Mesendoderm (in vitro differentiated cells): ENCODE results near the gene FADS2.

Experiments
- DNase-seq: peaks from one replicate; pipeline ENCODE4 v3.0.0; 2013
- H2AK5ac ChIP-seq: 2 replicates; pipeline ENCODE4 v1.6.1; 2013; ENCODE audit warnings: low read length, inconsistent platforms
- H2BK120ac ChIP-seq: 2 replicates; pipeline ENCODE4 v1.6.1; 2013; ENCODE audit warnings: low read depth, mild to moderate bottlenecking, low read length, moderate library complexity, mixed read lengths
- H2BK15ac ChIP-seq: replicated peaks from 2 replicates; pipeline ENCODE4 v1.6.1; 2013; ENCODE audit warnings: low read depth, mild to moderate bottlenecking, moderate library complexity
- H2BK5ac ChIP-seq: 2 replicates; pipeline ENCODE4 v1.6.1; 2013; ENCODE audit warnings: low read length, inconsistent platforms
- H3K18ac ChIP-seq: 2 replicates; pipeline ENCODE4 v1.6.1; 2013; ENCODE audit warnings: mild to moderate bottlenecking, low read length, mixed read lengths
- H3K23ac ChIP-seq: one replicate; pipeline ENCODE4 v1.6.1; 2013; ENCODE audit warnings: low read length
- H3K27ac ChIP-seq: 2 replicates; pipeline ENCODE4 v1.5.1; 2013; ENCODE audit warnings: low read depth, mild to moderate bottlenecking, inconsistent platforms, low read length, moderate library complexity
- H3K27me3 ChIP-seq: 2 replicates; pipeline ENCODE4 v1.6.1; 2013; ENCODE audit warnings: low read length, control low read depth, mild to moderate bottlenecking, inconsistent platforms; ENCODE audit not compliant: insufficient read depth, poor library complexity
- H3K36me3 ChIP-seq: 2 replicates; pipeline ENCODE4 v1.6.1; 2013; ENCODE audit warnings: low read length, inconsistent platforms; ENCODE audit not compliant: control insufficient read depth, insufficient read depth
- H3K4ac ChIP-seq: one replicate; pipeline ENCODE4 v1.6.1; 2013; ENCODE audit warnings: low read depth, mild to moderate bottlenecking, low read length, moderate library complexity
- H3K4me1 ChIP-seq: 2 replicates; pipeline ENCODE4 v1.6.1; 2013; ENCODE audit warnings: low read depth, low read length, inconsistent platforms; ENCODE audit not compliant: control insufficient read depth
- H3K4me2 ChIP-seq: 2 replicates; pipeline ENCODE4 v1.6.1; 2013; ENCODE audit warnings: low read length
- H3K4me3 ChIP-seq: 2 replicates; pipeline ENCODE4 v1.5.1; 2013; ENCODE audit warnings: mild to moderate bottlenecking, low read length
- H3K56ac ChIP-seq: one replicate; pipeline ENCODE4 v1.6.1; 2013; ENCODE audit warnings: low read length
- H3K79me1 ChIP-seq: 2 replicates; pipeline ENCODE4 v1.6.1; 2013; ENCODE audit warnings: low read length, inconsistent platforms
- H3K79me2 ChIP-seq: 2 replicates; pipeline ENCODE4 v1.6.1; 2013; ENCODE audit warnings: mild to moderate bottlenecking, low read length; ENCODE audit not compliant: control insufficient read depth, insufficient read depth
- H3K9ac ChIP-seq: 2 replicates; pipeline ENCODE4 v1.6.1; 2013; ENCODE audit warnings: low read length, inconsistent platforms
- H4K5ac ChIP-seq: one replicate; pipeline ENCODE4 v1.6.1; 2013; ENCODE audit warnings: low read length
- H4K8ac ChIP-seq: one replicate; pipeline ENCODE4 v1.6.1; 2013; ENCODE audit warnings: low read depth, mild to moderate bottlenecking, control low read depth, low read length, moderate library complexity
- WGBS: extraction: QIAGEN DNeasy Blood & Tissue Kit; methylation state at CpG from one replicate; pipeline ENCODE4 v1.1.7; 2013; ENCODE audit warnings: low lambda C conversion rate, missing lambda C conversion rate; ENCODE audit not compliant: insufficient coverage; ENCODE audit errors: extremely low coverage; 5-methylcytosine and 5-hydroxymethylcytosine counted together

FADS2 gene

DNA sequence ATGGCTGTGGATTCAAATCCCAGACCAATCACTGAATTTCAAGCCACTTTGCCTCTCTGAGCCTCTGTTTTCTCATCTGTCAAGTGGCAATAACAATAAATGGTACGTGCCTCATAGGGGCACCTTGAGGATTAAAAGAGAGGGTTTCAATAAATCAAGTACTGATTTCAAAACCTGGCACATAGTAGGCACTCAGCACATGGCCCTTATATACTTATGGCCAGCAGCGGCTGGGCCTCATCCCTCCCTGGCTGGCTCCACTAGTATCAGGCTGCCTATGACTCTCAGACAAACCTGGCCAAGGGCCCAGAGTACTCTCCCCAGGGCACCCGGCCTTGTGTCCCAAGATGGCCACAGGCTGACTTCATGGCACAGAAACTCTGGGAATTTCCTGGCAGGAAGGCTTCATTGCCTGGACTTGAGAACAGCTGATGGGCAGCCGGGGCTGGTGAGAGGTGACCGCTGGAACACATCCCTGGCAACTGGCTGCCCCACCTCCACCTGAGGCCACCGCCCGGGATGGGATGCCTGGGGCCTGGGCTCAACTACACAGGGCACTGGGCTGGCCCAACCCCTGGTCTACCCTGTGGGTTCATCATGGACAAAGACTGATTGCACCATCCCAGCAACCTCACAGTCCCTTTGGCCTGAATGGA lies 59.9 kb downstream of the FADS2 start:
- no peaks in the 10 kb centered on the region for H3K27me3 ChIP-seq
- no peak overlapping the region for H3K56ac ChIP-seq
- H2BK120ac ChIP-seq: no peak overlapping the region
- no peaks in the 10 kb centered on the region for H3K36me3 ChIP-seq
- no peak overlapping the region for H3K23ac ChIP-seq
- no peaks in the 10 kb centered on the region for H3K79me1 ChIP-seq
- no peak overlapping the region for H3K18ac ChIP-seq
- no peak overlapping the region for H3K4me3 ChIP-seq
- no peak overlapping the region for H2AK5ac ChIP-seq
- H3K79me2 ChIP-seq: no peaks in the 10 kb centered on the region
- H4K5ac ChIP-seq: no peak overlapping the region
- H4K8ac ChIP-seq: no peak overlapping the region
- no peak overlapping the region for H2BK15ac ChIP-seq
- H2BK5ac ChIP-seq: no peak overlapping the region
- H3K4ac ChIP-seq: no peak overlapping the region
- no peak overlapping the region for H3K4me2 ChIP-seq
- peaks cover 3% of the 10 kb centered on the region for H3K4me1 ChIP-seq
- WGBS: no CpG with 5 or more reads among the region's 7 CpGs
- DNase-seq: peak; percentile 57
- H3K9ac ChIP-seq: no peak overlapping the region
- H3K27ac ChIP-seq: no peak overlapping the region

DNA sequence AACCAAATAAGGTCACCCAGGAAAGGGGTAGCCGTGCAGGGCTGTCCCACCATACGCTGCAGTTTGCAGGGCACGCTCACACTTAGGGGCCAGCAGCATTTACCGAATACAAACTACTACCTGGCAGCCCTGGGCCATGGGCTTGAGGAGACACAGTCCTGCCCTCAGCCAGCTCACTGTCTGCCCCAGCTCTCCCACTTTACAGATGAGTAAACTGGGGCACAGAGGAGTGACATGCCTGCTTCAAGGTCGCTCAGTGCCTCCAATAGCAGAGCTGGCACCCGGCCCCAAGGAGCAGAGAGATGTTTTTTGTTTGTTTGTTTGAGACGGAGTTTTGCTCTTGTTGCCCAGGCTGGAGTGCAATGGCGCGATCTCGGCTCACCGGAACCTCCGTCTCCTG lies 60.5 kb downstream of the FADS2 start:
- no peak overlapping the region for H3K4me3 ChIP-seq

GRCh38 chr11:61889831-61890230 lies 61.7 kb downstream of the FADS2 start:
- Histone ChIP-seq H2BK5ac (no peak overlapping the region), H4K8ac (no peak overlapping the region), H3K27ac (no peak overlapping the region), H2BK120ac (no peak overlapping the region), H3K23ac (no peak overlapping the region), H3K4ac (no peak overlapping the region), H2AK5ac (no peak overlapping the region), H3K9ac (no peak overlapping the region), H3K36me3 (no peaks in the 10 kb centered on the region), H4K5ac (no peak overlapping the region), H2BK15ac (no peak overlapping the region), H3K27me3 (no peaks in the 10 kb centered on the region), H3K4me1 (peaks cover 3% of the 10 kb centered on the region), H3K56ac (no peak overlapping the region), H3K79me1 (no peaks in the 10 kb centered on the region), H3K4me2 (no peak overlapping the region), H3K4me3 (no peak overlapping the region), H3K18ac (no peak overlapping the region), H3K79me2 (no peaks in the 10 kb centered on the region)
- WGBS: no CpG with 5 or more reads among the region's 10 CpGs
- DNase-seq: no peak

More for the DNA sequence above, 60.5 kb downstream of the FADS2 start:
- H3K56ac ChIP-seq: no peak overlapping the region
- no peaks in the 10 kb centered on the region for H3K27me3 ChIP-seq
- H3K79me1 ChIP-seq: no peaks in the 10 kb centered on the region
- no peak overlapping the region for H2BK120ac ChIP-seq
- no peak for DNase-seq
- no peak overlapping the region for H3K4me2 ChIP-seq
- no peak overlapping the region for H3K27ac ChIP-seq
- no CpG with 5 or more reads among the region's 12 CpGs for WGBS
- no peak overlapping the region for H4K8ac ChIP-seq
- no peak overlapping the region for H3K9ac ChIP-seq
- H3K18ac ChIP-seq: no peak overlapping the region
- no peak overlapping the region for H2BK5ac ChIP-seq
- H3K36me3 ChIP-seq: no peaks in the 10 kb centered on the region
- no peak overlapping the region for H2BK15ac ChIP-seq
- no peak overlapping the region for H2AK5ac ChIP-seq
- no peaks in the 10 kb centered on the region for H3K79me2 ChIP-seq
- peaks cover 3% of the 10 kb centered on the region for H3K4me1 ChIP-seq
- H3K23ac ChIP-seq: no peak overlapping the region
- H4K5ac ChIP-seq: no peak overlapping the region
- no peak overlapping the region for H3K4ac ChIP-seq

DNA sequence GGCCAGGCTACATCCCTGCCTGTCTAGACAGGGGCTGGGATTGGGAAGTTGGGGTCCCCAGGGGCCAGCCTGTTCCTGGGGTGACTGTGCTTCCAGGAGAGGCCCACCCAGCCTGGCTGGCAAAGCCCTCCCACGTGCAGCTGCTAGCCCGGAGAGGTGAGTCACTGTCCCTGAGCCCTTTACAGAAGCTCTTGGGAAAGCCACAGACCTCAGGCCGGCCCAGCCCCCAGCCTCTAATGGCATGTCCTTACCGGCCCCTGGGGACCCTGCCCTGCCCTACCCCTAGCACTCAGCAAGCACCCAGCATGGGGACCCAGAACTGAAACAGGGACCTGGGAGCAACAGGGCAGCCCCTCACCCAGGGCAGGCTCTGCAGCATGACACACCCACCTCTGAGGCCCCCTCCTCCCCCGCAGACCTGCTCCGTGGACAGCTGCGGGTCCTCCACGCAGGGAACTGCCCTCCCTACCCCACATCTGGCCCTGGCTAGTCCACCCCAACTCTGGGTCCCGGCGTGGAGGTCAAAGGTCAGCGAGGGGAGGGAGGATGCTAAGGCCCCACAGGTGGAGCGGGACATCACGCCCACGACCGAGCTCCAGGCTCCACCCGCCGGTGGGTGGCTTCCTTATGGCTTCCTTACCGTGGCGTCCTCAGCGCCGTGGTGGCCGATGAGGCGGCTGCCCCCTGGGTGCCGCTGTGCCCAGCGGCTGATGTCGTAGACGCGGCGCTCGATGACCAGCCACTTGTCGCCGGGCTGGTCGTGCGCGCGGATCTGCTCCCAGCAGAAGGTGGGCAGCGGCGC lies 62.6 kb downstream of the FADS2 start:
- Histone ChIP-seq H3K56ac (peak overlapping the region; percentile 89), H4K5ac (no peak overlapping the region), H3K79me2 (no peaks in the 10 kb centered on the region), H3K4me3 (peak overlapping the region; percentile 44), H2BK120ac (no peak overlapping the region), H3K4me2 (peak overlapping the region; percentile 94), H3K27me3 (no peaks in the 10 kb centered on the region), H4K8ac (no peak overlapping the region), H3K9ac (peak overlapping the region; percentile 61), H3K4ac (no peak overlapping the region), H2BK15ac (no peak overlapping the region), H2BK5ac (no peak overlapping the region), H3K36me3 (no peaks in the 10 kb centered on the region), H3K27ac (no peak overlapping the region), H3K4me1 (peaks cover 3% of the 10 kb centered on the region), H3K23ac (no peak overlapping the region), H2AK5ac (no peak overlapping the region), H3K18ac (no peak overlapping the region), H3K79me1 (no peaks in the 10 kb centered on the region)
- DNase-seq: peak; percentile 73
- no CpG with 5 or more reads among the region's 38 CpGs for WGBS

DNA sequence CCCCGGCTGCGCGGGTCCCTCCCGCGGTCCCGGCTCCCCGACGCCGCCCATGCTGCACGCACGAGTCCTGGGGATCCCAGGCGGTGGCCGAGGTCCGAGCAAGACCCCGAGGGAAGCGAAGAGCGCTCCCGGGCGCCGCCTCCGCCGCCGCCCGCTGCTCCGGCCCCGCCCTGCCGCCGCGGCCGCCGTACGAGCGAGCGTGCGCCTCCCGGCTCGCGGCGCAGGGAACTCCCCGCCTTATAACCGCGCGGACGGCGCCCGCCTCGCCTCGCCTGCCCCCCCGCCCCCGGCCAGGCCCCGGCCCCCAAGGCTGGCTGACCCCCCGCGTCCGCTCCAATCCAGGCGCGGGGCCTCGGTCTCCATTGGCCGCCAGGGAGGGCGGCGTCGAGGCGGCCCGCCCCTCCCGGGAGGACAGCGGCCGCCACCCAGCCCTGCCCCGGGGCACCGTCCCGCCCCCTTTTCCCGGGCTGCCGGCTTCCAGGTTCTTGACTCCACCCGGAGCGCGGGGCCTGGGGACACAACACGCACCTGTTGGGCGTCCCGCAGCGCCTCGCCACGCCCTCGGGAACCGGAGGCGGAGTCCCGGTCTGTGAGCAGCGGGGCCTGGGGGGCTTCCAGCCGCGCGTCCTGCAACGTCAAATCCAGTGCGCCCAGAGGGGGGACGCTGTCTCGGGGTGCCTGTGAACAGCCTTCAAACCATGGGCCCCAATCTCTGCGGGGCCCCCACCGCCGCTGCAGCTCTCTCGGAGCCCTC lies 63.4 kb downstream of the FADS2 start, which contains the start of gene FADS3:
FADS3 (minus strand) TSS at position 215 of the 754 bp plus-strand sequence; CDS start at position 51, 164 bp downstream.
- no CpG with 5 or more reads among the region's 96 CpGs for WGBS
- Histone ChIP-seq H3K27ac (no peak within 1 kb of the TSS), H3K27me3 (no peaks in the 10 kb centered on the region), H3K4me1 (peaks cover 3% of the 10 kb centered on the region), H3K4me3 (peak within 1 kb of the TSS; percentile 44), H2BK120ac (no peak within 1 kb of the TSS), H3K9ac (peak within 1 kb of the TSS; percentile 61), H3K56ac (peak within 1 kb of the TSS; percentile 89), H2BK15ac (no peak within 1 kb of the TSS), H4K5ac (no peak within 1 kb of the TSS), H3K36me3 (no peaks in the 10 kb centered on the region), H3K4ac (no peak within 1 kb of the TSS), H2AK5ac (no peak within 1 kb of the TSS), H3K18ac (no peak within 1 kb of the TSS), H3K79me1 (no peaks in the 10 kb centered on the region), H2BK5ac (no peak within 1 kb of the TSS), H3K79me2 (no peaks in the 10 kb centered on the region), H3K23ac (no peak within 1 kb of the TSS), H4K8ac (no peak within 1 kb of the TSS), H3K4me2 (peak within 1 kb of the TSS; percentile 94)
- DNase-seq: peak; percentile 78
